ENCODE measurements around the gene TAP1.
A peak's percentile ranks its signal among the peaks of the same experiment; 100 is the strongest.

TAP1 gene

DNA sequence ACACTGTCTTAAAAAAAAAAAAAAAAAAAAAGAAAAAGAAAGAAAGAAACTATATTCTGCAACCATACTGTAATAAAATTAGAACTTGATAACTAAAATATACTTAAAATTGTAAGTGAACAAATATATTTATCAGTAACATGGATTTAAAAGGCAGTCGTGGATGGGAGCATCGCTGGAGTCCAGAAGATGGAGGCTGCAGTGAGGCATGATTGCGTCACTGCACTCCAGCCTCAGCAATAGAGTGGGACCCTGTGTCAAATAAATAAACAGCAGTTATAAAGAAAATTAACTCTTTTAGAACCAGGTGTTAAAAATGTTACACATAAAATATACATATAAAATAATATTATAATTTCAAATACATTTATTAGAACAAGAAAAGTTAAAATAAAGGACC lies 9.2 kb upstream of the TAP1 start:
- no peak for DNase-seq

DNA sequence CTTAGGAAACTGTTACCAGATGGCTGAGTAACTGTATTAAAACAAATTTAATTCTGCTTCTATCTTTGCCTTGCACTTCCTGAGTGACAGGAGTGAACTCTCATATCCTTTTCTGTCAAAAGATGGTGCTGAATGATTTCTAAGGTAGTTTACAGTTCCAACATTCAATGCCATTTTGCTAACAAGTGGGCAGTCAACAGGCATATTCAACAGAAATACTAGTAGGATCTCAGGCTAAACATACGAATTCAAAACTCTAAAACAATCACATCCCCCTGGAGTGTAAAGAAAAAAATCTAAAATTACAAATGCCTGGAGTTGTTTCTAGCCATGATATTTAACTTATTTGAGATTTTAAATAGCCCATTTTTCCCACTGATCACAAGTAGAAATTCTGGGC lies 7.2 kb upstream of the TAP1 start:
- DNase-seq = no peak

DNA sequence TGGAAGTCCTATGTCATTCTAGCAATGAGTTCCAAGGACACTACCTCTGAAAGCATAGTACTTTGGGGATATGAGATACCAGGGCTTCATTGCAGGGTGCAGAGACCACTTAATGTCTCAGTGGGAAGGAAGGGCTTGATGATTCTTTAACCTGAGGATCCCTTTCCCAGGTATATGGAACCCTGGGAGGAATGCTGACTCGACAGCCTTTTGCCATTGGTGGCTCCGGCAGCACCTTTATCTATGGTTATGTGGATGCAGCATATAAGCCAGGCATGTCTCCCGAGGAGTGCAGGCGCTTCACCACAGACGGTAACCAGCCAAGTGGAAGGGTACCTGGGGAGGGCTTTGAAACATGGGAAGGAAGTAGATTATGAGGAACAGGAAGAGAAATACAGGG lies 4.7 kb upstream of the TAP1 start:
- DNase-seq = no peak

DNA sequence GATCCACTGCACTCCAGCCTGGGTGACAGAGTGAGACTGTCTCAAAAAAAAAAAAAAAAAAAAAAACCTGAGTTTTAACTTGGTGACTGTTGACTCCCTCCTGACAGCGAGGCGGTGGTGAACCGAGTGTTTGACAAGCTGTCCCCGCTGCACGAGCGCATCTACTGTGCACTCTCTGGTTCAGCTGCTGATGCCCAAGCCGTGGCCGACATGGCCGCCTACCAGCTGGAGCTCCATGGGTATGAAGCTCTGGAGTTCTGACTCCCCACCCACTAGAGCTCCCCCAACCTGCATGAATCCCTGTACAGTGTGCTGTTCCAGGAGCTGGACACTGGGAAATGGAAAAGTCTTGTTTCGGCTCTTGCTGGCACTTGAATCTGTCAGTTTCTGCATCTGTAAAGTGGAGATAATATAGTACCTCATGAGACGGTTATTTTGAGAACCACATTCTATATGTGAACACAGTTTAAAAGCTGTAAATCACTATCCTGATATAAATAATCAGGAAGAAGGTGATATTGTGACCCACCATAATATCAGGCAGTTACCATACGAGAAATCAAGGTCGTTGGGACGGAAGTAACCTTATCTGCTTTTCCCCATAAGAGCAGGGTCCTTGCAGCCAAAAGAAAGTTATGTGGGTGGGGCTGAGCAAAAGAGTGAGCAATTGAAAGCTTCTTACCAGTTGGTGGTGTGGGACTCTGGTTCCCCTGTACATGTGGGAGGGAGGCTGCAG lies 3.8 kb upstream of the TAP1 start:
- no peak for DNase-seq

DNA sequence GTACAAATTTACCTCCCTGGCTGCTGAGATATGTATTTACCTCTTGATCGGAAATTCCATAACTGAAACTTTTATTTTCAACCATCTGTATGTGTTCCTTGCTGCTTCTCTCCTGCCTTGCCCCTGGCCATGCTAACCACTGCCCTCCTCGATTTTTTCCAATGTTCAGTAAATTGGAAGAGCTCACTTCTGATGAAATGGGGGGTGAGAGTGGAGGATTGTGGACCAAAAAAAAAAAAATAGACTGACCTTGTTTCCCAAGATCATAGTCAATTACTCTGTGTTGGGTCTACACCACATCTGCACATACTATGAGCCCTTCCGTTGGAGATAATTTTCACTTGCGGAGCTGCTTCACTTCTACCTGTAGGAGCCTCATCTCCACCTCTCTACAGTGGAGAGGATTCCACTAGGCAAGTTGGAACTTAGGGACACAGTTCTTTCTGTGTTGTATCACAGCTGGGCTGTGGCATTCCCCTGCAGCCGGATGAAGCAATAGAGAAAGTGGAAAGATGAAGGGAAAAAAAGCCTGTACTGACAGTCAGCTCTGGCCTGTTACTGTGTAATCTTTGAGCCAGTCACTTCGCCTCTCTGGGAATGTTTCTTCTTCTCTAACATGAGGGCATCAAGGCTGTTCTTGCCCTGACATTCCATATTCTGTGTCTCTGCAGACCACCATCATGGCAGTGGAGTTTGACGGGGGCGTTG lies 2.1 kb upstream of the TAP1 start:
- no peak for DNase-seq

DNA sequence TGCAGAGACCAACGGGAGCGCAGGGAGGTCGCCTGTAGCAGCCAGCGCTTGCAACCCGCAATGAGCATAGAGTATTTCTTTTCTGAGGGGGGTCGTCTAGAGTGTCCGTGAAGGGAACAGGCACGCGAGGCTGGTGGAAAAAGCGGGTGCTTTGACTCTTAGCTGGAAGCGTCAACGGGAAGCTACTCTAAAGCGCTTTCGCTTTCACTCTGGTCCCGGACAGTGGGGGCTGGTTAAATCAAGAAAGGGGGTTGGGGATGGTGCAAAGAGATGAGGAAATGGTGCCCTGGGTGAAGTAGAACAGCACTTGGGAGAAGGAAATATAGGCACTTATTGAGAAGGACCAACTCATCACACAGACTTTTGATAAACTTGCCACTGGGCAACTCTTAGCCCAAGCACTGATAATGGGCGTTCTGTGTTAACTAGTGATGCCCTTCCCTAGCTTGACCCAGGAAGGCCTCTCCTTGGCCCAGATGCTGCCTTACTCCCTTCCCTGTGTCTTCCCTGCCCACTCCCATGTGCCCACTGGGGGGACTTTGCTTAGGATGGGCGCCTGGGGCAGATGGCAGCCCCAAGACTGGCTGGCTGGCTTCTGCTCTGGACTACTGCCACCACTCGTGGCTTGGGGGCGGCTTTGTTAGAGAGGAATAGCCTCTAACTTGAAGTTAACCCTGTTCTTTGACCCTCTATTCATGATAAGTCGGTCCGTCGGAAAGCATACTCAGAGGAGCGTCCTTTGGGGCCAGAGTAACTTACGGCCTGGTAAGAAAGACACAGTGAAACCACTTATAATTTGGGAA lies 1.1 kb upstream of the TAP1 start:
- peak; percentile 57 for DNase-seq

DNA sequence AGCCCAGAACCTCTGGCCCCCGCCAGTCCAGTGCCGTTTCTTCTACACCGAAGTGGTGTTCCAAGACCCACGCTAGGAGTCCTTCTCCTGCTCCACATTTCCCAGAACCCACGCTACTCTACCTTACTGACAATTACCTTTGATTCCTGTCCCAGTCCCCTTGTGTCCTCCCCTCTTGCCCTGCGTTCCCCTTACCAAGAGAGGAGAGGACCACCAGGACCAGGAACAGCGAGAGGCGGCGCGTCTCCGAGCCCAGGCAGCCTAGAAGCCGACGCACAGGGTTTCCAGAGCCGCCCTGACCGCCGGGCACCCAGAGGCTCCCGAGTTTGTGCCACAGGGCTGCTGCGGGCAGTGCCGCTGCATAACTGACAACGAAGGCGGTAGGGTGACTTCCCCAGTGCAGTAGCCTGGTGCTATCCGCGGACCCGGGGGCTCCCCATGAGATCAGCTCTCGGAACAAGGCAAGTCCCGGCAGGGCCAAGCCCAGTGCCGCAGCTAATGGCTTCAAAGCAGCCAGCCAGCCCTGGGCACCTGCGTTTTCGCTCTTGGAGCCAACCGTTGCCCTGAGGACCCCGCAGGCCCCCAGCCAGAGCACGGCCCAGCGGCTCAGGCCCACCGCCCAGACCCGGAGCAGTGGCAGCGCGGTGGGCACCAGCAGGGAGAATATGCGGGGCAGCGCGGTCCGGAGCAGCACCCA lies 512 bp downstream of the TAP1 start:
- peak; percentile 54 for DNase-seq

DNA sequence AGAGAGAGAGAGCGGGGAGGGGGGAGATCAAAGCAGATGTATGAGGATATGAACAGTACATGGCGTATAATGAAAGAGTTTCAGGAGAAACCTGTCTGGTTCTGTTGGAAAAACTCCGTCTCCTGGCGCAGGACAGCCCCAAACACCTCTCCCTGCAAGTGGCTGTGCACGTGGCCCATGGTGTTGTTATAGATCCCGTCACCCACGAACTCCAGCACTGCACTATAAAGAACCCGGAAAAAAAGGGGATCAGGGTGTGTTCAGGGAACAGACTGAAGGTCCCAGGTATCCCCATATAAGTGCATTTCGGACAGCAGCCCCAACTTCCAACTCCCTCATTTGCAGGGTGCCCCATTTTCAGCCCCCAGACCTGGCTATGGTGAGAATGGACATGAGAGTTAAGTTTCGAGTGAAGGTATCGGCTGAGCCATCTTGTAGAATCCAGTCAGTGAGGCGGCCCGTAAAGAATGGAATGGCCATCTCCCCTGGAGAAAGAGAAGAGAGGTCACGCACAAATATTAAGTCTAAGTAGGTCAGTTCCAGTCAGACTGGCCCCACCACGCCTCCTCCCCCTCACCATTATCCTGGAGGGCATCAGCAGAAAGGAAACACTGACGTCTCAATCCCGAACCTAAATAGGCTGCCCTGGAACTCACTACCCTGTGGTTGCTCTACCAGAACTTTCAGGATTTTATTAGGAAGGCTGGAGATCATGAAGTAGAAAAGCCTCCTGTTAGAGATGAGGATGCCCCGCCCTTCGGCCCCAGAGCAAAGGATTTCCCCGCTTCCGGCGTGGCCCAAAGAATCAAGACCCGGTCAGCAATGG lies 1.3 kb downstream of the TAP1 start:
- no peak for DNase-seq

DNA sequence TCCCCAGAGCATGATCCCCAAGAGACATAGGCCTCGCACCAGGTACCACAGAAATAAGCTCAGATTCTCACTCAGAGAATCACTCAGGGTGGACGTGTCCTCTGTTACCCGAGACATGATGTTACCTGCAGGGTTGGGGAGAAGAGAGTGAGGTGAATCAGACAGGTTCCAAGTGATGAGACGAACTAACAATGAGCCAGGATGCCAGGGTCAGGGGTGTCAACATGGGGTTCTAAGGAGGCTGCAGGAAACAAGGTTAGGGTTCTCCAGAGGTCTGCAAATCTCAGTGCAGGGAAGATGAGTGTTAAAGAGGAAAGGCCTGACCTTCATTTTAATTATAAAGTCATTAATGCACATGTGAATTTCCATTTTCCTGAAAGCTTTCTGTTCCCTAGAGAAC lies 2.5 kb downstream of the TAP1 start:
- DNase-seq = no peak

DNA sequence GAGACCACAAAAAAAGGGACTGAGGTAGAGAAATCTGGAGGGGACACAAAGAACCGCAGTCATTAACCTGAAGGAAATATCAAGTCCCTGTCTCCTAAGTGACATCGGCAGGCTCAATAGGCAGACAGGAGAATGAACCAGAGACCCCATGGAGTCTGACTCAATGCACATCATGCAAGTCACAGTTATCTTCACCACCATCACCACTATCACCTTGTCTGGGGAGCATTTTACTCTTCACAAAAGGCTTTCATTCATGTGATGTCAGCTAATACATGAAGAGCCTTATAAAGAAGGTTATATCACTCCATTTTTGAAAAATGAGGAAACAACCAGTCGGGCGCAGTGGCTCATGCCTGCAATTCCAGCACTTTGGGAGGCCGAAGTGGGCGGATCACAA lies 4.4 kb downstream of the TAP1 start:
- no peak for DNase-seq

DNA sequence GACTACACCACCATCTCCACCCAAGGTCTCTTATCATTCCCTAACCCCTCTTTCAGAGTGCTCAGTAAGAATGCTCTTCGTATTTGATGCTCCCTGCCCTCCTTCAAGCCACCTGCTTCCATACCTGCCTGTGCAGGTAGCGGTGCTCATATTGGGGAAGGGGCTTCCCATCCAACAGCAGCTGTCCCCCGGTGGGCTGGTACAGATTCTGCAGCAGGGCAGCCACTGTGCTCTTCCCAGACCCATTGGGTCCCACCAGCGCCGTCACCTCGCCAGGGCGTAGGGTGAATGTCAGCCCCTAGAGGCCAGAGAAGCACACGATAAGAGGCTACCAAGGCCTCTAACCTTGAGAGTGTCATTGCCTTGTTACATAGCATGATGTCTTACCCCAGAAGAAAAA lies 5.7 kb downstream of the TAP1 start:
- no peak for DNase-seq

DNA sequence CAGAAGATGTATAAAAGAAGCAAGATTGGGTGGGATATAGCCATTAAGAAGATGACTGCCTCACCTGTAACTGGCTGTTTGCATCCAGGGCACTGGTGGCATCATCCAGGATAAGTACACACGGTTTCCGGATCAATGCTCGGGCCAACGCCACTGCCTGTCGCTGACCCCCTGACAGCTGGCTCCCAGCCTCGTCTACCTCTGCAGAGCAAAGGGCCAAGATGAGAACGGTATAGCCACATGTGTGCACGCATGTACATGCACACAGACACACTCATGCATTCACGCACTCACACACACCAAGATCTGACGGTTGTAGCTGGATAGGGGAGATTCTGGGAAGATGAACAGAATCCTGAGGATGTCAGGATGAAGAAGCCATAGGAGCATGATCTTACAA lies 6.5 kb downstream of the TAP1 start:
- no peak for DNase-seq

DNA sequence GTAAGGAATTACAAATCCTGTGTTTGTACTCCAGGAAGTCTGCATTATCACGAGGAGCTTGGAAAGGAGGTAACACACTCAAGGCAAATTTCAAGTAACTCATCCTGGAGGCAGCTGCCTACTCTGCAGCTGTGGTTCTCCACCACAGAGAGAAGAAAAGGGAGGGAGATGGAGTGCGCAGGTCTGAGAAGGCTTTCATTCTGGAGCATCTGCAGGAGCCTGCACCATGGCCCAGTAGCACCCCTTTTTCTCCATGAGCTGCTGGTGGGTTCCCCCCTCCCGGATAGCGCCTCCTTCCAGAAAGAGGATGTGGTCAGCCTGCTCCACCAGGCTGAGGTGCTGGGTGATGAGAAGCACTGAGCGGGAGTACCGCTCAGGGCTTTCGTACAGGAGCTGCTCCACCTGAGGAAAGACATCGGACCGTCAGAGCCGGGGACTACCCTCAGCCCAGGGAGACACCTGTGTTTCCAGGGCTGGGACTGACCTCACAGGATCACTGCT lies 8.1 kb downstream of the TAP1 start:
- DNase-seq = peak; percentile 50

DNA sequence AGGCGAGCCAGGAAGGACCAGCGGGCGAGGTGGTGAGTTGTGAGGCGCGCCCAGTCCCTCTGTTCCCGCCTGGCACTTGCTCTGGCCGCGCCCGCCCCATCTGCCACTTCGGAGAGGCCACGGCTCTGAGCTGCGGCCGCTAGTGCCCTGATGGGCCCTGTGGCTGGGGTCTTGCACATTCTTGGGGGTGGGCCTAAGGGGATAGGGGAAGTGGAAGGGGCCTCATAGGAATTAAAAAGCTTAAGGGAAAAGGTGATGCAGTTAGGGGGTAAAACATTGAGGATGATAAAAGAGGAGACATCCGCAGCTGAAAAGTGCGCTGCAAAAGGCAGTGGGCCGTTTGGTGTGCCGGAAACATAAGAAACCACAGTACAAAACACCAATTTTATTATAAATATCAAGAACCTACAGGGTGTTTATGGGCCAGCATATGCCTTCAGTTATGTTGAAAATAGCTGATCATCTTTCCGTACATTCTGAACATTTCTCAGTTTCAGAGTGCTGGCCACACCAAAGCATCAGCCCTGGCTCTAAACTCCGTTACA lies 8.6 kb downstream of the TAP1 start:
- DNase-seq = no peak

DNA sequence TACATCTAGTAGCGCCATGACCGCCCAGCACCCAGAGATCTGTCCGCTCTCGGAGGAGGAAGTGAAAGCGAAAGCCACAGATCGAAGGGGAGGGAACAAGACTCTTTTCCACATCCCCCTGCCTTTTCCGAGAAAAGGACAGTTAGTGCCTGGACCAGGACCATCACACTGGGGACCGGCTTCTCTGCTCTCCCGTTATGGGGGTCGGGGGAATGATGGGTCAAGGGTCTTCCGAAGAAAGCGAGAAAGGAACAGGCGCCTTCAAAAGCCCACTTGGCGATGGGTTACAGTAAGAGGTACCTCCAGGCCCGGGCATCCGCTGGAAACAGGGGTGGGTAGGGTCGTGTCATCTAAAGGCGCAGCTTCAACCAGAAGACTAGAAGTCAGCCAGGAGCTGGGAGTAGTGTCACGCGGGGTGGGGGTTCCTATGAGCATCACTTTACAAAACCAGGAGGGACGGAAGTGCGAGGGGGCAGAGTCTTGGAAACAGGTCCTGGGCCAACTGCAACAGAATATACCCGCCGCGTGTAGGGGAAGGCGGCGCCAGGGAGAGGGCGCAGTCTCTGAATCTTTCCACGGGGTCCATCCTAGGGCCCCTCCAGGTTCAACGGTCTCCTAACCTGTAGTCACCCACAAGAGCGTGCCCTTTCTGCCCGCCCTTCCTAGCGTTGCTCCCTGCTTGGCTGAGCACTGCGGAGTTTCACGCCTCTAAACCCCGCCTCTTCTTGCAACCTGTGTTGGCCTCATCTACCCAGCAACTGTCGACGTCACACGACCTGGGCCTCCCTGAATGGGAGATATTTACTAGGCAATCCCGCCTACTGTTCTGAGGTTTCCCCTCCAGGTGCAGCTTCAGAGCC lies 9.3 kb downstream of the TAP1 start, which contains the start of gene PSMB8:
PSMB8 (minus strand) TSS at position 69 of the 860 bp plus-strand sequence; CDS start at position 18, 51 bp downstream.
- peak; percentile 97 for DNase-seq

DNA sequence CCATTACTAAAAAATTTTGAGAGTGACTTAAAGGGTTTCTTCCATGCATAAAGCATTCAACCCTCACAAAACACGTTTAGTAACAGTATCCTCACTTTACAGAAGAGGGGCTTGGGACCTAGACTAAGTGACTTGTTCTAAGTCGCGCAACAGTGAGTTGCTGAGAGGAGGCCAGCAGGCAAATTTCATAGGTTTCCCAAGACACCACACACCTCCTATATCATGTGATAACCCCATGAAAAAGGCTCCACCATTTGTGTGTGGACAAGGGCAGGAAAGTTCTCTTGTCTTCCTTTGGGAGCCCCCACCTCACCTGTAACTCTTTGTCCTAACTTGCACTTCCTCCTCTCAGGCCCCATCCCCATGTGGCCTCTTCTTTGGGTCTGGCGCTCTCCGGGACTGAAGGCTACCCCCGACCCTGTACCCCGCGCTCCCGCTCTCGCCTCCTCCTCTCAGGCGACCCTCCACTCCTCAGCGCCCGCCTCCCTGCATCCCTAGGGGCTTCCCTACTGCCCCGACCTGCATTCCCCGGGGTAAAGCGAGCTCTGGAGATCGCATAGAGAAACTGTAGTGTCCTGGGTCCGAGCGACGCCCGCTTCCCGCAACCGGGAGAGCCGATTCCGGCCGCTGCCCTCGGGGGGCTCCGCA lies 10.0 kb downstream of the TAP1 start:
- DNase-seq = no peak

DNA sequence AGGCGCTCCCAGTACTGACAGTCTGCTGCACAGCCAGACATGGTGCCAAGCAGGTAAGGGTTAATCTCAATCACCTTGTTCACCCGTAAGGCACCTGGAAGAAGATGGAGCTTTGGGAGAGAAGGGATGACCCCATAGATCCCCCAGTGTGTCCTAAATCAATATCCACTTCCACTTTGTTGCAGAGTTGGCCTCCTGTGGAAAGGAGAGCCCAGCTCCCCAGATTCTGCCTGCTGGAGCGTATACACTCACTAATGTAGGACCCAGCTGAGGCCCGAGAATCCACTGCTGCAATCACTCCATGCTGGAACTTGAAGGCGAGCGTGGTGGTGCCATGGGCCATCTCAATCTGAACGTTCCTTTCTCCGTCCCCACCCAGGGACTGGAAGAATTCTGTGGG lies 10.8 kb downstream of the TAP1 start:
- no peak for DNase-seq

DNA sequence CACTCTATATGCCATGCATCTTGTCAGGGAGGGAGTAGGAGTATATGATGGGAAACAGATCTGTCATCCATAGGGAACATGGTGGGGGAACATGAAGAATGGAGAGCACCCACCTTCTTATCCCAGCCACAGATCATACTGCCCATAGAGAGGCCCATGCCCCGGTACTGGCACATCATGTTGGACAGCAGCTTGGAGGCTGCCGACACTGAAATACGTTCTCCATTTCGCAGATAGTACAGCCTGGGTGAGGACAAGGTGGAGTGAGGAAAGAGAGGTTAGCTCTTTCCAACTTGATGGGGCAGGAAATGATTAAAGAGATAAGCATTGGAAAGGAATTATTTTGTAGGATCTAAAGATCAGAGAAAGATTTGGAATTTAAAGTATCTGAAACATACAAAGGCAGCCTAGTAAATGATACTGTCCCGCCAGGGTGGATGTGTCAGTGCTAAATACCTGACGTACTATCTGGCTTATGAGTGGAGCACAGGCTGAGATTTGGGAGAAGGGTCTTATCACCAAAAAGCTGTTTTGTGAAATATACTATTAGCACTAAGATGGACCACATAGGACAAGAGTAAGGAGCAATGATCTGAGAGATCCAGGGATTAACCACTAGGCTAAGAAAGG lies 11.4 kb downstream of the TAP1 start:
- DNase-seq = no peak

DNA sequence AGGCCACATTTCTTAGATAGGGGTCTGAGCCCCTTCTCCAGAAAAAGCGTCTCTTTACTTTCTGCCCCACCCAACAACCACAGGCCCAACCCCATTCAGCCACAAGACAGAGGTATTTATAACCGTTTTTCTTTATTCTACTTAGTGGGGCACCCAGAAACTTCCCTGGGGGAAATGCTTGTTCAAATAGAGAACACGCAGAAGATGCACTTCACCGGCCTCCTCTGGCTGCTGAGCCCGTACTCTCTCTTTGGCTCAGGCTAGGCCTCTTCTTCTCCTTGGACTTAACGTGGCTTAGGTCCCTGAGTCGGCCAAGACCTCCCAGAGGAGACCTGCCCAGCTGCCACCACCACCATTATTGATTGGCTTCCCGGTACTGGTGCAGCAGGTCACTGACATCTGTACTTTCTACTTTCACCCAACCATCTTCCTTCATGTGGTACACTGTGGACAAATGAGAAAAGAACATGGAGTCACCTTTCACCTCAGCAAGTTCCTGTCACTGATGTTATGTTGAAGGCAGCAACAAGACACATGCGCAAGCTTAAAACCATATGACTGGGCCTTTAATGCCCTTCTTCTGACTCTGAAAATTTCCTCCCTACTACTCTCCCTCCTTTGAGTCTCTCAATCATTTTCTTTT lies 12.8 kb downstream of the TAP1 start:
- DNase-seq = peak; percentile 47

Measured in central memory CD4-positive, alpha-beta T cell (primary cell).